ENCODE results near the gene ADGRL2. TPM values are rescaled to one million over a fixed set of nuclear protein-coding genes. Genes with fewer than 3 reads are reported as not detected.
A peak's percentile ranks its signal among the peaks of the same experiment; 100 is the strongest.

ADGRL2 gene
- total and polyA plus RNA-seq, 2 experiments from 2014 or later = 38.2 to 90.3 TPM

GRCh38 chr1:81827942-81828341, 27.2 kb downstream of the ADGRL2 start (continued):
- TF ChIP-seq ZNF462 (CRISPR knock-in tag; IDR thresholded peaks at IDR 0.05) (no peak), ZNF114 (CRISPR knock-in tag; IDR thresholded peaks at IDR 0.05) (no peak), EZH2 (IDR thresholded peaks at IDR 0.05; ENCODE audit: low read depth, unreplicated experiment) (no peak), CREB1 (CRISPR knock-in tag; IDR thresholded peaks at IDR 0.05; ENCODE audit: low read depth) (no peak), ETS1 (IDR thresholded peaks at IDR 0.05) (no peak), NANOG (IDR thresholded peaks at IDR 0.05; ENCODE audit: borderline replicate concordance) (no peak)

- H4K20me1 ChIP-seq (replicated peaks; ENCODE audit: insufficient read depth) = peaks cover 8% of the 10 kb centered on the region; the same call in 1 of the 2 replicates
- ATAC-seq (peak; percentile 65), DNase-seq (ENCODE audit: low spot score) (peak; percentile 44)
- H3K27ac ChIP-seq (ENCODE audit: low read depth) = peak overlapping the region; percentile 13; the same call in 1 of the 2 replicates
- no peaks in the 10 kb centered on the region for H3K9me2 ChIP-seq (ENCODE audit: insufficient read depth)
- H3K4me3 ChIP-seq = no peak overlapping the region
- no peak overlapping the region for H3K4me3 Mint-ChIP-seq
- H3K27me3 ChIP-seq (ENCODE audit: insufficient read depth) = no peaks in the 10 kb centered on the region
- H2AFZ ChIP-seq = no peak overlapping the region
- no peaks in the 10 kb centered on the region for H3K36me3 ChIP-seq (ENCODE audit: insufficient read depth)
- TF ChIP-seq ETS1 (IDR thresholded peaks at IDR 0.05) (no peak), CREB1 (CRISPR knock-in tag; IDR thresholded peaks at IDR 0.05; ENCODE audit: low read depth) (no peak), STAT1 (IDR thresholded peaks at IDR 0.05; ENCODE audit: unreplicated experiment) (no peak), NANOG (IDR thresholded peaks at IDR 0.05; ENCODE audit: borderline replicate concordance) (no peak), EZH2phosphoT487 (IDR thresholded peaks at IDR 0.05; ENCODE audit: unreplicated experiment) (no peak), JUNB (IDR thresholded peaks at IDR 0.05; ENCODE audit: unreplicated experiment) (no peak), REST (IDR thresholded peaks at IDR 0.05; ENCODE audit: unreplicated experiment) (no peak), ZNF114 (CRISPR knock-in tag; IDR thresholded peaks at IDR 0.05) (no peak), POLR2AphosphoS5 (IDR thresholded peaks at IDR 0.05; ENCODE audit: low read depth) (no peak)
- no peaks in the 10 kb centered on the region for H3F3A ChIP-seq (replicated peaks; ENCODE audit: low read depth)
- no peak overlapping the region for H3K4me2 ChIP-seq
- peaks cover 45% of the 10 kb centered on the region for H3K4me1 Mint-ChIP-seq
- H3K4me1 ChIP-seq (ENCODE audit: insufficient read depth) = peaks cover 28% of the 10 kb centered on the region
- peaks cover 100% of the 10 kb centered on the region for H3K79me2 ChIP-seq (replicated peaks; ENCODE audit: insufficient read depth)
- peak overlapping the region; percentile 89 for H3K27ac Mint-ChIP-seq
- no peaks in the 10 kb centered on the region for H3K9me3 Mint-ChIP-seq
- H3K27me3 Mint-ChIP-seq (ENCODE audit: insufficient read depth, low read depth, poor library complexity) = no peaks in the 10 kb centered on the region
- H3K36me3 Mint-ChIP-seq (ENCODE audit: low read depth) = no peaks in the 10 kb centered on the region; the same call in 2 of the 3 replicates
Measured at GRCh38 chr1:81832573-81832972, 31.8 kb downstream of the ADGRL2 start.
